Transverse colon (tissue), 4 donors: Measurements from ENCODE around the gene PRCP. TPM values are rescaled to one million over a fixed set of nuclear protein-coding genes. Genes with fewer than 3 reads are reported as not detected.

Source experiments
- DNase-seq: peaks from one replicate; pipeline ENCODE4 v3.0.0-alpha.2; 2019
- H3K27ac ChIP-seq, 4 donors: fragments of 200-600 bp; sonication (generic); 2 replicates each; pipeline ENCODE4 v1.5.1; 2016 to 2018; ENCODE audit warnings: inconsistent platforms in 4 of 4
- H3K27me3 ChIP-seq: fragments of 200-600 bp; sonication (generic); 2 replicates; pipeline ENCODE4 v1.5.1; 2017; ENCODE audit warnings: inconsistent platforms
- H3K36me3 ChIP-seq, 4 donors: fragments of 200-600 bp; sonication (generic); 2 replicates each; pipeline ENCODE4 v1.5.1; 2017 to 2019; ENCODE audit warnings: inconsistent platforms in 4 of 4
- H3K4me1 ChIP-seq, 4 donors: fragments of 200-600 bp; sonication (generic); 2 replicates each; pipeline ENCODE4 v1.5.1; 2017 to 2020; ENCODE audit warnings: inconsistent platforms in 4 of 4
- H3K4me3 ChIP-seq, 4 donors: fragments of 200-600 bp; sonication (generic); 1 replicate in 1 of 4; 2 replicates in 3 of 4; pipeline versions ENCODE4 v1.5.1 to v1.6.1; 2017 to 2019; ENCODE audit warnings: inconsistent platforms in 4 of 4
- H3K9me3 ChIP-seq, 2 donors: fragments of 200-600 bp; sonication (generic); 2 replicates each; pipeline ENCODE4 v1.5.1; 2017 to 2019; ENCODE audit warnings: inconsistent platforms in 2 of 2
- EP300 ChIP-seq: sonication (generic); formaldehyde crosslinking; IDR thresholded peaks from one replicate; pipeline ENCODE4 v1.6.1; 2017; ENCODE audit warnings: antibody characterized with exemption, low read depth
- POLR2A ChIP-seq: fragments of 450-650 bp; IDR thresholded peaks from one replicate; pipeline ENCODE4 v1.6.1; 2016; ENCODE audit warnings: antibody characterized with exemption, mild to moderate bottlenecking, moderate library complexity
- POLR2AphosphoS5 ChIP-seq, 3 donors: sonication (generic); formaldehyde crosslinking; IDR thresholded peaks; one replicate each; pipeline ENCODE4 v1.6.1; 2016; ENCODE audit warnings: antibody characterized with exemption in 3 of 3
- WGBS, 2 donors: methylation state at CpG; one replicate each; pipeline ENCODE4 v1.1.5; 2018; ENCODE audit warnings: low coverage in 1 of 2; 5-methylcytosine and 5-hydroxymethylcytosine counted together
- in situ Hi-C, 4 donors: fragments of 200-750 bp; cut with MboI; loops; one replicate each; pipeline versions ENCODE4 v1.15.0 to v1.15.1; 2017; ENCODE audit warnings: low sequenced_read_pairs in 3 of 4, low pct_ligation_motif_present in 1 of 4, low pct_unique_long_range_greater_than_20kb in 1 of 4
- intact Hi-C: fragments of 100-400 bp; cut with DNase I; formaldehyde crosslinking; loops from one replicate; pipeline ENCODE4 v1.15.1; 2023; ENCODE audit warnings: low total_unique reads
- total RNA-seq, 4 donors: library from RNA; depleted of rRNA; stranded (reverse); fragments of >200 nt; gene quantifications; one replicate each; pipeline ENCODE4 v1.1.0, GENCODE V29; 2016
- TF ChIP-seq, protein P1 (sequence below), 5 experiments: fragments of 200-600 bp in 3 of 5; fragments of 450-650 bp in 2 of 5; sonication (generic) in 3 of 5; IDR thresholded peaks; 1 replicate in 2 of 5; 2 replicates in 3 of 5; pipeline ENCODE4 v1.5.1; 2016 to 2017; ENCODE audit warnings: antibody characterized with exemption in 5 of 5, inconsistent platforms in 3 of 5, mild to moderate bottlenecking in 2 of 5, moderate library complexity in 1 of 5

Gene PRCP
- total RNA-seq, 4 donors from 2014 or later: 20.9 to 34.8 (median 29.9) TPM

DNA sequence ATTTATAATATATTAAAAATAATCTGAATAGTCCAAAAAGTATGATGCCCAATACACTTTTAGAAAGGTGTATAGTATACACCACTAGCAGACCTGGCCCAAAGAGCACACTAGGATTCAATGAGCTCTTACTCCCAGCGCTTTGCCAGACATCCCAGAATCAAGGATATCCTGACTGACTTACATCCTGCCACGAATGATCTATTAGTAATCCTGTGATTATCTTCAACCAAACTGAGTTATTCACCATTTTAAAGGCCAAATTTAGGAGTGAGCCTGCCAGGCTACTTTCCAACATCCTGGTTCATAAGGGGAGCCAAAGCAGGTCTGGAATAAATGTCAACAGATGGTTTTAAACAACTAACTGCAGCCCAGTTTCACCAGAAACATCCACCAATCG is 105.7 kb downstream of the PRCP start:
- H3K4me3 ChIP-seq: no peak overlapping the region
- intact Hi-C loops: no loop called here
- H3K27ac ChIP-seq: no peak overlapping the region
- 78 to 80% methylated on average over 3 of the region's 3 CpGs for WGBS, 2 donors
- no peaks in the 10 kb centered on the region for H3K27me3 ChIP-seq
- no peaks in the 10 kb centered on the region for H3K9me3 ChIP-seq
- DNase-seq: no peak
- TF ChIP-seq POLR2AphosphoS5 (IDR thresholded peaks at IDR 0.05) (no peak), POLR2A (no peak), EP300 (no peak)
- TF ChIP-seq, protein P1, sequence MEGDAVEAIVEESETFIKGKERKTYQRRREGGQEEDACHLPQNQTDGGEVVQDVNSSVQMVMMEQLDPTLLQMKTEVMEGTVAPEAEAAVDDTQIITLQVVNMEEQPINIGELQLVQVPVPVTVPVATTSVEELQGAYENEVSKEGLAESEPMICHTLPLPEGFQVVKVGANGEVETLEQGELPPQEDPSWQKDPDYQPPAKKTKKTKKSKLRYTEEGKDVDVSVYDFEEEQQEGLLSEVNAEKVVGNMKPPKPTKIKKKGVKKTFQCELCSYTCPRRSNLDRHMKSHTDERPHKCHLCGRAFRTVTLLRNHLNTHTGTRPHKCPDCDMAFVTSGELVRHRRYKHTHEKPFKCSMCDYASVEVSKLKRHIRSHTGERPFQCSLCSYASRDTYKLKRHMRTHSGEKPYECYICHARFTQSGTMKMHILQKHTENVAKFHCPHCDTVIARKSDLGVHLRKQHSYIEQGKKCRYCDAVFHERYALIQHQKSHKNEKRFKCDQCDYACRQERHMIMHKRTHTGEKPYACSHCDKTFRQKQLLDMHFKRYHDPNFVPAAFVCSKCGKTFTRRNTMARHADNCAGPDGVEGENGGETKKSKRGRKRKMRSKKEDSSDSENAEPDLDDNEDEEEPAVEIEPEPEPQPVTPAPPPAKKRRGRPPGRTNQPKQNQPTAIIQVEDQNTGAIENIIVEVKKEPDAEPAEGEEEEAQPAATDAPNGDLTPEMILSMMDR (IDR thresholded peaks at IDR 0.05): no peak
- in situ Hi-C loops: no loop called here
- H3K4me1 ChIP-seq: no peaks in the 10 kb centered on the region
- H3K36me3 ChIP-seq: no peaks in the 10 kb centered on the region

DNA sequence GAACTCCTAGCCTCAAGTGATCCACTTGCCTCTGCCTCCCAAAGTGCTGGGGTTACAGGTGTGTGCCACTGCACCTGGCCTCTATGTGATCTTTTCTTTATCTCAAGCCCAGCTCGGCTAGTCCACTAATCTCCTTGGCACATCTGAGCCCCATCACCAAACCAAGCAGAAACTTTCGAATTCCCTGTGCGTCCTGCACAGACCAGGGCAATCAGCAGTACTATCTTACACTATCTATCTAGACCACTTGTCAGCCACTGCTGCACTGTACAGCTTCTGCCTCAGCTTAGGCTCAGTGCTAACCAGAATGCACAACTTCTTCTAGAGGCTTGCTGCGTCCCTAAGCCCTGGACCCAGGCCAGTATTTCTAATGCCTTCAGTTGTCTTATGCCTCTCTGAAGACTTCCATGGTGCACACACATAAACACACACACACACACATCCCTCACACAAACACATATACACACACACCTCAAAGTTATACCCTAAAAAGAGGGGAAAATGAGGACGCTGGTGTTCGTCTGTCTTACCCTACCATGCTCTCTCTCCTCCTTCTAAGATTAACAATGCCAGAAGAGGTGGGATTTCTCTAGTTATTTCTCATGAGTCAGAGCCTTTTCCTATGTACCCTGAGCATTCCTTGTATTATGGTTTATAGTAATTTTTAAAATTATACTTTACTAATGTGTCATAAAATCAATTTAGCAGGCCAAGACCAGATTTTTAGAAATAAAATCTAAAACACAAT is 107.2 kb downstream of the PRCP start:
- intact Hi-C loops: no loop called here
- in situ Hi-C loops: no loop called here
- TF ChIP-seq EP300: no peak
- TF ChIP-seq POLR2A: no peak
- TF ChIP-seq, protein P1 (IDR thresholded peaks at IDR 0.05): no peak
- DNase-seq: no peak
- H3K27me3 ChIP-seq: no peaks in the 10 kb centered on the region
- no peak overlapping the region for H3K4me3 ChIP-seq
- H3K9me3 ChIP-seq: no peaks in the 10 kb centered on the region
- 89 to 90% methylated on average over 2 to 6 of the region's 6 CpGs for WGBS, 2 donors
- H3K27ac ChIP-seq: no peak overlapping the region
- no peaks in the 10 kb centered on the region for H3K36me3 ChIP-seq
- H3K4me1 ChIP-seq: no peaks in the 10 kb centered on the region

DNA sequence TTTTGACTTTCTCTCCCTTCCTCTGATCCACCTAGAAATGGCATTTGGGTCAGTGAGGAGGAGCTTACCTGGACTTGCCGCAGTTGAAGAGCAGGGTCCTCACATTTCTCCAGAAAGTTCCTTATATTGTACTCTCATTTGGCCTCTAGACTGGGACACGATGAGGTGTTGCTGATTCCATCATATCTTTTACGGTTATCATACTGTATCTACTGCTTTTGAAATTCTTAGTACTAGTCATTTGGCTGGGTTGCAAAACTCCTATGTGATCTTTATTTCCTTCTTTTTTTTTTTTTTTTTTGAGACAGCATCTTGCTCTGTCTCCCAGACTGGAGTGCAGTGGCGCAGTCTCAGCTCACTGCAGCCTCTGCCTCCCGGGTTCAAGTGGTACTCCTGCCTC is 107.9 kb downstream of the PRCP start:
- in situ Hi-C loops (no loop called here), intact Hi-C loops (no loop called here)
- Histone ChIP-seq H3K36me3 (no peaks in the 10 kb centered on the region), H3K4me3 (no peak overlapping the region), H3K9me3 (no peaks in the 10 kb centered on the region), H3K4me1 (no peaks in the 10 kb centered on the region), H3K27ac (no peak overlapping the region), H3K27me3 (no peaks in the 10 kb centered on the region)
- TF ChIP-seq EP300 (no peak), POLR2AphosphoS5 (IDR thresholded peaks at IDR 0.05) (no peak)
- TF ChIP-seq, protein P1 (IDR thresholded peaks at IDR 0.05): no peak
- no peak for DNase-seq
- 92 to 94% methylated on average over 4 to 5 of the region's 5 CpGs for WGBS, 2 donors

DNA sequence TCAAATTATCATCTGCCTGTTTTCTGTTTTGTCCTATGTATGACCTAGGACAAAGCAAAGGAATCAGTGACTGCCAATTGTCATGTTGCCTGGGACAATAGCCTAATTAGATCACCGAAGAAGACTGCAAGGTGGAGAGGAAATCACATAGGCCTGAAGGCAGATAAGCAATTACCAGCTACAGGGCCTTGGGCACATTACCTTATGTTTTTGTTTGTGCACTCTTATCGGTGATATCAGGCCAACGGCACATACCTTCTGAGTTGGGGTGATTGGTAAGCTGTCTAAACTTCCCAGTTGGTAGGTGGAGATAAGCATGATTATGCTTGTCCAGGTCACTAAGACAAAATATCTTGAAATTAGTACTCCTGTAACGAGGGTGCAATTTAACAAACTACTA is 108.5 kb downstream of the PRCP start:
- no peak overlapping the region for H3K4me3 ChIP-seq
- no peaks in the 10 kb centered on the region for H3K27me3 ChIP-seq
- DNase-seq: no peak
- no peak overlapping the region for H3K27ac ChIP-seq
- H3K9me3 ChIP-seq: no peaks in the 10 kb centered on the region
- TF ChIP-seq EP300 (no peak), POLR2A (no peak), POLR2AphosphoS5 (IDR thresholded peaks at IDR 0.05) (no peak)
- TF ChIP-seq, protein P1 (IDR thresholded peaks at IDR 0.05): no peak
- intact Hi-C loops (no loop called here), in situ Hi-C loops (no loop called here)
- no peaks in the 10 kb centered on the region for H3K36me3 ChIP-seq
- H3K4me1 ChIP-seq: no peaks in the 10 kb centered on the region
- whole genome bisulfite sequencing, 2 donors: 82 to 83% methylated on average over 1 to 4 of the region's 4 CpGs
